ENCODE measurements around the gene ADAMTSL1. TPM values are rescaled to one million over a fixed set of nuclear protein-coding genes. Genes with fewer than 3 reads are reported as not detected.

ADAMTSL1 gene
- total RNA-seq, 2 donors from 2014 or later, result 2.5 to 3.8 TPM

DNA sequence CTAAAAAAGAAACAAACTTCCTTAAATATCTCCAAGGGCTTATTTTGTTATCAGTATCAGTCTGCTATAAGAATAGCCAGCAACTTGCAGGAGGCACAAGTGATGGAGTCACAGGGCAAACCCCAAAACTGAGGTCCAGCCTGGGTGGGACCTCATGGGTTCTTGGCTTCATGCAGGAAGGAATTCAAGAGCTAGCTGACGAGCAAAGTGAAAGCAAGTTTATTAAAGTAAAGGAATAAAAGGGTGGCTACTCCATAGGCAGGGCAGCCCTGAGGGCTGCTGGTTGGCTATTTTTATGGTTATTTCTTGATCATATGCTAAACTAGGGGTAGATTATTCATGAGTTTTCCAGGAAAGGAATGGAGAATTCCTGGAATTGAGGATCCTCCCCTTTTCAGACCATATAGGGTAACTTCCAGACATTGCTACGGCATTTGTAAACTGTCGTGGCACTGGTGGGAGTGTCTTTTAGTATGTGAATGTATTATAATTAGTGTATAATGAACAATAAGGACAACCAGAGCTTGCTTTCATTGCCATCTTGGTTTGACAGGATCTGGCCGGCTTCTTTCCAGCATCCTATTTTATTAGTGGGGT lies 231.9 kb downstream of the ADAMTSL1 start:
- ATAC-seq, result no peak
- DNase-seq, result no peak
- intact Hi-C loops (cut with DNase I), result no loop called here

DNA sequence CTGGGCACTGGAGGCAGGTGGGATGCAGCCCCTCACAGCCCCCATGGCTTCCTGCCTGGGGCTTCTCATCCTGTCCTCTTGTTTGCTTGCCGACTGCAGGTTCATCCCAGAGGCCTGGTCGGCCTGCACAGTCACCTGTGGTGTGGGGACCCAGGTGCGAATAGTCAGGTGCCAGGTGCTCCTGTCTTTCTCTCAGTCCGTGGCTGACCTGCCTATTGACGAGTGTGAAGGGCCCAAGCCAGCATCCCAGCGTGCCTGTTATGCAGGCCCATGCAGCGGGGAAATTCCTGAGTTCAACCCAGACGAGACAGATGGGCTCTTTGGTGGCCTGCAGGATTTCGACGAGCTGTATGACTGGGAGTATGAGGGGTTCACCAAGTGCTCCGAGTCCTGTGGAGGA lies 232.7 kb downstream of the ADAMTSL1 start:
- intact Hi-C loops (cut with DNase I), result no loop called here
- no peak for DNase-seq
- ATAC-seq, result no peak

DNA sequence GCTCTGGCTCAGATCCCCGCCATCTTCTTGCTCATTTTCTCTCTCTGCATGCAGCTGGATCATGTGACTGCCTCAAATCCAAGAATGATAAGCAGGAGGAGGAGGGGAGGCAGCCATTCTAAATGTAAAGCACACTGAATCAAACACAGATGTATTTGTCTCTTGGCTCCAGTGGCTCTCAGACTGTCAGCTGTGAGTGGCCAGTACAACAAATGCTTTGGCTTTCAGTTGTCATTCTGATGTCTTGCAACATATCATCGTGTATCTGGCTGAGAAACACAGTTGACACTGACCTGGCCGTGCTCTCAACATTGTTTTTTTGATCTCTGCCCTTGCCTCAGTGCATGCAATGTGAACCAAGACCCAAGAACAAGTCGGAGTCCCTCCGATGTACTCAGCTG lies 233.1 kb downstream of the ADAMTSL1 start:
- ATAC-seq (no peak), DNase-seq (no peak)
- intact Hi-C loops (cut with DNase I), result no loop called here

DNA sequence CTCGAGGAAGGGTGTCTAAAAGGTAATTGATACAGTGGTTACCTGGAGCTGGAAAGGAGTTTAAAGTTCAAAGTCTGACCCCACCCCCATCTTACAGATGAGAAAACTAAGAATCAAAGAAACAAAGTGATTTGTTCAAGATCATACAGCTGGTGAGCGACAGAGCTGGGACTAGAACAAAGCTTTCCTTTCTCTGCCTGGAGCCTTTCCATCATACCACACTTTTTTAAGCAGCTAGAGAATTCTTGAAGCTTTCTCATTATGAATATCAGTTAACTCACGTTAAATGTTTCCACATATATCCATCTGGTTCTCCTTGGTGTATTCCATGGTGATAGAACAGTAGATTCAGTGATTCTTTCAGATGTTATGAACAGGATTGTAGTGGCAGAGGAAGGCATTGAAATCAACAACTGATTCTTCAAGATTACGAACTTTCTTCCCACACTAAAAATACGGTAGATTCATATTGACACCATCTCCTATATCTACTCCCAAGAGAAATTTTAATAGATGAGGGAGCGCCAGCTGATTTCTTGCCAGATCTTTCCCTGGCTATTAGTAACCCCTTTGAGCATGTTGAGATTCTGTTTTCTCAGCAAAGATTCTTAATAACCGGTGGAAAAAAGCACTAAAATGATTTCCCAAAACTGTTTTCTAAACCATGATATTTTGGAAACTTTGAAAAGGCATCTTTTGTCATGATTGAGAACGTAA lies 233.7 kb downstream of the ADAMTSL1 start:
- intact Hi-C loops (cut with DNase I), result no loop called here
- DNase-seq (no peak), ATAC-seq (no peak)

DNA sequence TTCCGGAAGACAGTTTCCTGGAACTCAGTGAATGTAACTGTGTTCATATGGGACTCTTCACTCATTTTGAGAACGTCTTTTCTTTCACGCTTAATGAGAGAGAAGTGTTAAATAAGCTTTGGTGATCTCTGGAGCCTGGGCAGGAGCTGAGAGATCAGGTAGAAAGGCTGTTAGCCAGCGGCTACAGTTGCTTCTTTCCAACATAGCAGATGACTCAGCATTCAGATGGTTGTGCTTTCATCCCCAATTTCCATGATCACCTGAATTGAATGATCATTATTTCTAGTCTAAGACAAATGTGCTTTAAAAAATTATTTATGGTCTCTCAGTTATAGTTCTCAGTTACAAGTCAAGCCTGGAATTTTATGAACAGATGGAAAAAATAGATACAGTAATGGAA lies 234.5 kb downstream of the ADAMTSL1 start:
- ATAC-seq (no peak), DNase-seq (no peak)
- intact Hi-C loops (cut with DNase I), result no loop called here

DNA sequence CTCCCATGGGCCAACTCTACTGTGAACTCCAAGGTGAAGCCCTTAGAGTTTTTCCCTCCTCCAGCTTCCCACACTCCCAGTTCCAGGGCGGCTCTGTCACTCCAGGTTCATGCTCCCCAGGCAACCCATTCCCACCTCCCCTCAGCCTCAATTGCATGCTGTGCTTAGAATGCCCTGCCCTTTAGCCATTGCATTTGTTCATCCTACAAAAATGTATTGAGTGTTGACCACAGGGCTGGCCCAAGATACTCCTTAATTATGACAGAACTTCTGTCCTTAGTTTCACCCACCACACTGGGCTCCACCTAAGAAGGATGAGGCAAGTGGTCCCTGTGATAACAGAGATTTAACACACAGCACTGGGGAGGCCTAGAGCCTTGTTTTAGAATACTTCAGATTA lies 236.1 kb downstream of the ADAMTSL1 start:
- intact Hi-C loops (cut with DNase I), result no loop called here
- no peak for ATAC-seq

DNA sequence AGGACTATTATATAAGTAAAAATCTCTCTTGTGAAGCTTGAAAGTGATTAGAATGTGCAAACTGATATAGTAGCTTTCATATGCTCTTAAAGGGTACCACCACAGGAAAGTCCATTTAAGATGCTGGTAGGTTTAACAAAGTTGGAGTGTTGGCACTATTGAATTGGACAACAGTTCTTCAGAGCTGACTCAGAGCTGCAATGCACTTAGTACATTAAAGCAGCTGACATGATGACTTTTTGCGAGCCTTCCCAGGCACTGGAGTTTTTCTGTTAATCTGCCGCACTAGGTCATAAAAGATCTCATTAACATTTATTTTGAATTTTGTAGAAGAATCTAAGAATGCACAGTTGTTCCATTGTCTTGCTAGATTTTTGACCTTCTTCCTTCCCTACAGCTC lies 243.8 kb downstream of the ADAMTSL1 start:
- no peak for DNase-seq
- no peak for ATAC-seq
- intact Hi-C loops (cut with DNase I), result no loop called here

More for the DNA sequence above, 236.1 kb downstream of the ADAMTSL1 start:
- no peak for DNase-seq

DNA sequence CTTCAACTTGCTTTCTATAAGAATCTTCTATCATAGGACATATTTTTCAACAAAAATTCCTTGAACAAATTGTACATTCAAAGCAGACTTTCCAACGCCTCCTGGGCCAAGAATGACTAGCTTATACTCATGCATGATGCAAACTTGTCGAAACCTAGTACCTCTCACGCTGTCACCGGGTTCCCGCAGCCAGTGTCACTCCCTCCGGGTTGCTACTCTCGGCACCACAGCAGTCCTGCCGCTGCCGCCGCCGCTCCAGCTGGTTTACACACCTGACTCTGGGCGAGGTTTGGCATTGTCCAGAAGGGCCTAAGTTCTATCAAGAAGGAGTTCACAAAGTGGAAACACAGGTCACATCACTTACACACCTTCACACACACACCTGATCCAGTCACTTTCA lies 244.4 kb downstream of the ADAMTSL1 start:
- ATAC-seq (no peak), DNase-seq (no peak)
- intact Hi-C loops (cut with DNase I), result no loop called here

DNA sequence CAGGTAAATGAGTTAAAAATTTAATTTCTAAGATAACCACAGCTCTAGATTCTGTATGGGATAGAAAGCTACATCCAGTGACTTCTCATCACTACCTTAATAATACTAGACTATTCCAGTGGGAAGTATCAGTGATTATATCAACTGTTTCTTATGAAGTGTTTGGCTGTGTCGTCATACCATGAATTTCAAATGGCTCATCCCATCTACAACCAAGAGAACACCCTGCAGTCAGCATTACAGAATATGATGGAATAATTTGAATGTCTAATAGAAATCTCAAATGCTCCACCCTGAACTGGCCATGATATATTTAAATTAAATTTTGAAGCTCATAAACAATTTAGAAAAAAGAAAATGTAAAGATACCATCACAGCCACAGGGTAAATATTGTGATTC lies 245.0 kb downstream of the ADAMTSL1 start:
- intact Hi-C loops (cut with DNase I), result no loop called here
- DNase-seq, result no peak
- no peak for ATAC-seq

DNA sequence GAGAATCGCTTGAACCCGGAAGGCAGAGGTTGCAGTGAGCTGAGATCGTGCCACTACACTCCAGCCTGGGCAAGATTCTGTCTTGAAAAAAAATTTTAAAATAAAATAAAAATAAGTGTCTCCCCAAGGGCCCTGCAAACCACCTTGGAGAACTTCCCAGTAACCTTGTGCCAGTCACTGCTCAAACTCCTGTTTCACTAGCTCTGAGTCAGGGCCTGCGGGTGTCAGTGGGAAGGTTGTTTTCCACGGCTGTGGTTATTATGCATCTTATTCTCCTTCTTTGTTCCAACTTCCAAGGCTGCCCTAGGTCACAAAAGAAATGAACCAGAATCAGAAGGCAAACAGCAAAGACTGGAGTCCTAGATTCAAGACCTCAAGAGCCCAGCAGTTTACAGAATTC lies 246.7 kb downstream of the ADAMTSL1 start:
- ATAC-seq (no peak), DNase-seq (no peak)
- intact Hi-C loops (cut with DNase I), result no loop called here

DNA sequence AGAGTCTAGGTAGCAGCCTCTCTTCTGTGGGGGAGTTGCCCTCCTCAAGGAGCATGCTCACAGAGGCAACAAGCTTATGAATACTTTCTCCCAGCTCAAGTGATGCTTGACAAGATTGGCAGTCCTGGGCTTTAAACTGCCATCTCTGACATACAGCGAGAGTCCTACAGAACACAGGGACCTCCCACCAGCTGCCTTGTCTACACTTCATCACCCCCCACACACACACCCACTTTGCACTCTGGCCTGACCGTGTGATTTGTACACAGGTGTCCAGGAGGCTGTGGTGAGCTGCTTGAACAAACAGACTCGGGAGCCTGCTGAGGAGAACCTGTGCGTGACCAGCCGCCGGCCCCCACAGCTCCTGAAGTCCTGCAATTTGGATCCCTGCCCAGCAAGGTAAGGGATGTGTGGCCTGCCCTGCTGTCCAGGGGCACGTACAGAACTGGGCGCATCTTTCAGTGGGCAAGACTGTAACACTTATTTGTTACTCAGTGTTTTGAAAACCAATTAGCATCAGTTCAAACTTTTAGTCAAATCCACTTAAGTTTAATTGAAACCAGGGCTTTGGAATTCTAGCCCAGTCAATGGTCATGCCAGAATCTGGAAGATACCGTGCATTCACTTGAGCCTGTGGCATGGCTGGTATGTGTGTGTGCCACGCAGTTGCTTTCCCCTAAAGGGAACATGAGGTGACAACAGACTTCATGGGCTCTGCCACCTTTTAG lies 247.5 kb downstream of the ADAMTSL1 start:
- DNase-seq (no peak), ATAC-seq (no peak)
- intact Hi-C loops (cut with DNase I), result no loop called here

DNA sequence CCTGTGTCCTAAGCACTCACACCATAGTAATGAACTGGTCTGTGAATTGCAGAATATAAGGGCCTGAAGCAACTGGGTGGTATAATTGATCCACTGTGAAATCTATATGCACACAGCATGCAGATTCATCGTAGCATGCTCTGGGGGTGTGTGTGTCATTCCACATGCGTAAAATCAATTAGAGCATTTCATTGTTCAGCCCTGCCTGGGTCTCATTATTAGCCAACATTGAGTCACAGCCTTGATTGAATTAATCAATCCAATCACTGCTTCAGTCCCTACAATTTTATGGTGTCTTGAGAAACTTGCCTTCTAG lies 248.0 kb downstream of the ADAMTSL1 start:
- intact Hi-C loops (cut with DNase I), result no loop called here
- DNase-seq (no peak), ATAC-seq (no peak)

DNA sequence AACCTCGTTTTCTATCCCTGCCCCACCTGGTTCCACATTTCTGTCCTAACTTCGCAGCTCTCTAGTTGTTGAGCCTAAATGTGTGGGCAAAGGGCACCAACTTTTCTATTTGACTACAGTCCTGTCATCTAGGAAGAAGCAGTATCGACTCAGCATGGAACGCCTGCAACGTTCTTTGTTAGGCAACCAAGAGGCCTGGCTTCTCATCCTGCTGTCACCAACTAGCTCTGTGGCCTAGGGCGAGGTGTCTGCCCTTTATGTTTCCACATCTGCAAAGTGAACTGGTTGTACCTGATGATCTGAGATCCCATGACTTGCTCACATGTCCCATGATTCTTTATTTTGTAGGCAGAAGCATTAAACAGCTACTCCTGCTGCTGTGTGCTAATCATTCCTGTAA lies 248.9 kb downstream of the ADAMTSL1 start:
- intact Hi-C loops (cut with DNase I), result no loop called here
- ATAC-seq, result no peak
- DNase-seq, result no peak

DNA sequence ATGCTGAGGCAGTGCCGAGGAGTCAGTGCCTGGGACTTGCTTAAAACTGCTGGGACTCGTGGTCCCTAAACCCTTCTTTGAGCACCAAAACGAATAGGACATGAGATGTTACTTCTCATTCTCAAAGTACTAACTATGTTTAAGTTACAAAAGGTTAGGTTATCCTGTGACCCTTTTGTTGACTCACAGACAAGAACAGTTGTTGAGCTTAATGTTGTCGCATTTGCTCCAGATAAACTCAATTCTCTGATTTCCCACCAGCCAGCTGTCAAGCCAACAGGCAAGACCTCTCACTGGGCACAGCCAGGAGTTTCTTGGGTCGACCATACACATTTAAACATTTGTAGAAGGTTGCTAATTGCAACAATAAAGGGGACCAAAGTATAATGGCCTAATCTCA lies 249.4 kb downstream of the ADAMTSL1 start:
- intact Hi-C loops (cut with DNase I), result no loop called here
- ATAC-seq, result no peak

DNA sequence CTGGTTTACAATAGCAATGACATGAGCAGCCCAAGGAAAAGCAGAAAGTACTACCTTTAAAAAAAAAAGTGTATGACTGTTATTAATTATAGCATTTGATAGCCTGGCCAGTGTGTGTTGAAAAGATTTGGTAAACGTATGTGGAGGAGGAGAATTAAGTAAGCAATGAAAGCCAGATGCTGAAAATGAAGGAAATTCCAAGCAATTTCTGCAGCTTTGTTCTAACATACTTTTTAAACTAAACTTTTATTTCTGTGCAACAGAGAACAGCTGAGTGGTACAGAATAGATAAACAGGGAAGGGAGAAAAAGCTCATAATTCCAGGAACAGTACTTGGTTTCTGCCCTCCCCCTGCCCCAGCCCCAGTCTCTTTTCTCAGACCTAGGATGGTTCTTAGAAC lies 252.6 kb downstream of the ADAMTSL1 start:
- DNase-seq, result no peak
- intact Hi-C loops (cut with DNase I), result no loop called here
- no peak for ATAC-seq

More for the DNA sequence above, 249.4 kb downstream of the ADAMTSL1 start:
- no peak for DNase-seq

DNA sequence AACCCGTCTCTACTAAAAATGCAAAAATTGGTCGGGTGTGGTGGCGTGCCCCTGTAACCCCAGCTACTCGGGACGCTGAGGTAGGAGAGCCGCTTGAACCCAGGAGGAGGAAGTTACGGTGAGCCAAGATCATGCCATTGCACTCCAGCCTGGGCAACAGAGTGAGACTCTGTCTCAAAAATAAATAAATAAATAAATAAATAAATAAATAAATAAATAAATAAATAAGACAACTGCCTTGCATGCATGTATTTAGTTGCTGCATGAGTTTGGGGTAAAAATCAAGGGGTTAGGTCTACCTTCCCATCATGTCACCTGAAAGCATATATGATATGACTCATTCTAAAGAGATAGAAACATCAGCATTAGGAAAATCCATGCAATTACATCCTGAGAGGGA lies 254.0 kb downstream of the ADAMTSL1 start:
- DNase-seq (no peak), ATAC-seq (no peak)
- intact Hi-C loops (cut with DNase I), result no loop called here

DNA sequence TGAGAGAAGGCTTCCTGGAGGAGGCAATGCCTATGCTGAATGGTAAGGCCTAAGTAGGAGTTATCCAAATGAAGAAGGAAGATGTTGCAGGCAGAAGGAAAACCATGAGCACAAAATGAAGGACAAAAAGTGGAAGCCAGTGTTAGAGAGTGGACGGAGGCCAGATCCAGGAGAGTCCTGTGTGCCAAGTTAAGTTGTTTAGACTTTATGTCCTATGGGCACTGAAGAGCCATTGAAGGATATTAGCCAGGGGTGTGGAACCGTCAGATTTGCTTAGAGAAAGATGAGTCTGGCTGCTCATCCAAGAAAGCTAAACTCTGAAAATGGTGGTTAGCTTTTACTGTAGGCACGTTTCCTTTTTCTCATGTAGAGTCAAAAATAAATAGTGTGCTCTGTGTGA lies 254.7 kb downstream of the ADAMTSL1 start:
- intact Hi-C loops (cut with DNase I), result no loop called here
- ATAC-seq (no peak), DNase-seq (no peak)

DNA sequence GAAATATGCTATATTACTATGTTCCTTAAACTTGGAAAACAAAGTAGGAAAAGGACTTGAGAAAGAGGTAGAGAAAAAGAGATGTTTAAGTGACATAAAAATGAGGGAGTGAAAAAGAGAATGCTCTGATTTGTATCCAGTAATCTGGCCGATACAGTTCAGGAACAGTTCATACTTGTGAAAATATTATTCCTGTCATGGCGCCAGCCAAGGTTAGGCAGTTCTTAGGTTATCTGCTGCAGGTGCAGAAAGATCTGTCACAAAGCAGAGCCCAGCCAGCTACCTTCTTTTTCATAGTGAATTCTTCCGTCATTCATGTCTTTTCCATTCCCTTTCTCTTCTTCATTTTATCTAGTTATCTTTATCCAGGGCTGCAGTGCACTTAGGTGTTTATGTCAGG lies 256.3 kb downstream of the ADAMTSL1 start:
- no peak for DNase-seq
- ATAC-seq, result no peak
- intact Hi-C loops (cut with DNase I), result no loop called here

DNA sequence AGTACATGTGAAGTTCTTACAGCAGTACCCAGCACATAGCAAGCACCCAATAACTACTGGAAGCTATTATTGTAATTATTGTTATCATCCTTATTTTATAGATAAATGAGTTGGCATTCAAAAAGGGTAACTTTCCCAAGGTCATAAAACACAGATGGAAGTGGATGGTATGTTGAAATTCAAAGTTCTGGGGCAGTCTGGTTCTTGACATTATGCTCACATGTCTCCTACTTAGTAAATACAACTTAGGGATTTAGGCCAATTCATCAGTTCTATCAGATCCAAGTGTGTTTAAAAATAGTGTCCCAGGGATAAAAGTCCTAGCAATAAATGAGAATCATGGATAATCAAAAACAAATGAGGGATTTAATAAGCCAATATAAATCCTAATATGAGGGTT lies 265.2 kb downstream of the ADAMTSL1 start:
- ATAC-seq (no peak), DNase-seq (no peak)
- intact Hi-C loops (cut with DNase I), result no loop called here

DNA sequence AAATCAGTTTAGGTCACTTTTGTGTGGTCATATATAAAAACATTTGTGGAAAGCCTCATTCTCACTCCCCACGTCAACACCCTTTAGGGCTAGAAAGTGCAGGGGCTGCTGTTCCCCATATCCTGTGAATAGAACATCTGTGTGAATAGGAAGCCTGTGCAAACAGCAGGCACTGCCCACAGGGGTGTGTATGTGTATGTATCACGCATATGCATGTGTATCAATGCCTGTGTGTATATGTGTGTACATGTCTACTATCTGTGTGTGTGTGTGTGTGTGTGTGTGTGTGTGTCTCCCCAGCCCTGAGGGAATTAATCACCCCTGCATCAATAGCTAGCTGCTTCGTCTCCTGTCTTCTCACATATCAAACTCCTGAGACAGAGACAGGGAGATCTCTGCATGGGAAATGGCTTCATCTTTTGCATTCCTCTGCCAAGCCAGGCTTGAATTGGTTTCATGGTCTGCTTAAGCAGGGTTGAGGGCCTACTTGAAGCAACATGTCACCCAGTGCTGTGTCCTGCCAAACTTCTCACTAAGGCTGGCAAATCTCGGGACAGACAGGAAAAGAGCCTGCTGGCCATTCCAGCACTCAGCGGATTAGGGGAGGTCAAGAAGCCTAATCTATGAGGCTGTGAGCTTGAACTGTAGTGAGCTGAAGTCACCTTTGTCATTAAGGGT lies 265.8 kb downstream of the ADAMTSL1 start:
- peak; percentile 53 to 93 for ATAC-seq
- intact Hi-C loops (cut with DNase I), result no loop called here
- no peak for DNase-seq
